Kidney glomerular epithelial cell (primary cell): ENCODE data around the gene SLC2A1.
"Not testable (repeated sequence)": the region's sequence is repeated elsewhere in the genome, so short reads cannot be mapped to it uniquely, and the experiment has no call there.

ENCODE experiments used
- DNase-seq: peaks from one replicate; lab custom pipeline; 2025; lab: John Stamatoyannopoulos, UW

SLC2A1 gene

GRCh38 chr1:42899960-42900359 is 58.7 kb downstream of the SLC2A1 start:
- DNase-seq, result not testable (repeated sequence)

GRCh38 chr1:42891465-42892138 is 67.1 kb downstream of the SLC2A1 start:
- DNase-seq, result no peak

- DNase-seq, result no peak
Measured at GRCh38 chr1:42889264-42889663, 69.4 kb downstream of the SLC2A1 start.

- DNase-seq, result no peak
Measured at GRCh38 chr1:42888013-42888633, 70.5 kb downstream of the SLC2A1 start.

GRCh38 chr1:42887366-42887765 is 71.3 kb downstream of the SLC2A1 start:
- no peak for DNase-seq

GRCh38 chr1:42886800-42887199 is 71.9 kb downstream of the SLC2A1 start:
- DNase-seq, result no peak

GRCh38 chr1:42886046-42886739 is 72.5 kb downstream of the SLC2A1 start:
- no peak for DNase-seq

- DNase-seq, result no peak
Measured at GRCh38 chr1:42880384-42880783, 78.3 kb downstream of the SLC2A1 start.

GRCh38 chr1:42877380-42877779 is 81.3 kb downstream of the SLC2A1 start:
- DNase-seq, result no peak

GRCh38 chr1:42876009-42876408 is 82.7 kb downstream of the SLC2A1 start:
- no peak for DNase-seq
